Ishikawa (cell line): ENCODE measurements around the gene DNAL1.

Experiments used
- CEBPB ChIP-seq: IDR thresholded peaks from 2 replicates; pipeline ENCODE4 v1.6.1; 2012
- CREB1 ChIP-seq: IDR thresholded peaks from 2 replicates; pipeline ENCODE4 v1.6.1; 2012; ENCODE audit warnings: low read depth
- EGR1 ChIP-seq: IDR thresholded peaks from 2 replicates; pipeline ENCODE4 v1.6.1; 2012
- FOXM1 ChIP-seq: IDR thresholded peaks from 2 replicates; pipeline ENCODE4 v1.6.1; 2012; ENCODE audit warnings: low read depth, borderline replicate concordance
- MAX ChIP-seq: IDR thresholded peaks from 2 replicates; pipeline ENCODE4 v1.6.1; 2012
- NFIC ChIP-seq: IDR thresholded peaks from 2 replicates; pipeline ENCODE4 v1.6.1; 2012
- TAF1 ChIP-seq: IDR thresholded peaks from 2 replicates; pipeline ENCODE4 v1.6.1; 2012; ENCODE audit warnings: low read depth, mild to moderate bottlenecking
- TCF12 ChIP-seq: IDR thresholded peaks from 2 replicates; pipeline ENCODE4 v1.6.1; 2012; ENCODE audit warnings: low read depth
- YY1 ChIP-seq: IDR thresholded peaks from 2 replicates; pipeline ENCODE4 v1.6.1; 2012; ENCODE audit warnings: low read depth
- TF ChIP-seq, protein P1 (sequence below): IDR thresholded peaks from 2 replicates; pipeline ENCODE4 v1.6.1; 2012; ENCODE audit warnings: low read depth, mild to moderate bottlenecking

GRCh38 chr14:73745571-73746519, 101.1 kb downstream of the DNAL1 start:
- TF ChIP-seq YY1: no peak
- TF ChIP-seq CREB1: no peak
- no peak for TF ChIP-seq TAF1
- TF ChIP-seq CEBPB: no peak
- TF ChIP-seq NFIC: no peak
- TF ChIP-seq MAX: no peak
- no peak for TF ChIP-seq EGR1
- no peak for TF ChIP-seq TCF12
- TF ChIP-seq FOXM1: no peak
- TF ChIP-seq, protein P1, sequence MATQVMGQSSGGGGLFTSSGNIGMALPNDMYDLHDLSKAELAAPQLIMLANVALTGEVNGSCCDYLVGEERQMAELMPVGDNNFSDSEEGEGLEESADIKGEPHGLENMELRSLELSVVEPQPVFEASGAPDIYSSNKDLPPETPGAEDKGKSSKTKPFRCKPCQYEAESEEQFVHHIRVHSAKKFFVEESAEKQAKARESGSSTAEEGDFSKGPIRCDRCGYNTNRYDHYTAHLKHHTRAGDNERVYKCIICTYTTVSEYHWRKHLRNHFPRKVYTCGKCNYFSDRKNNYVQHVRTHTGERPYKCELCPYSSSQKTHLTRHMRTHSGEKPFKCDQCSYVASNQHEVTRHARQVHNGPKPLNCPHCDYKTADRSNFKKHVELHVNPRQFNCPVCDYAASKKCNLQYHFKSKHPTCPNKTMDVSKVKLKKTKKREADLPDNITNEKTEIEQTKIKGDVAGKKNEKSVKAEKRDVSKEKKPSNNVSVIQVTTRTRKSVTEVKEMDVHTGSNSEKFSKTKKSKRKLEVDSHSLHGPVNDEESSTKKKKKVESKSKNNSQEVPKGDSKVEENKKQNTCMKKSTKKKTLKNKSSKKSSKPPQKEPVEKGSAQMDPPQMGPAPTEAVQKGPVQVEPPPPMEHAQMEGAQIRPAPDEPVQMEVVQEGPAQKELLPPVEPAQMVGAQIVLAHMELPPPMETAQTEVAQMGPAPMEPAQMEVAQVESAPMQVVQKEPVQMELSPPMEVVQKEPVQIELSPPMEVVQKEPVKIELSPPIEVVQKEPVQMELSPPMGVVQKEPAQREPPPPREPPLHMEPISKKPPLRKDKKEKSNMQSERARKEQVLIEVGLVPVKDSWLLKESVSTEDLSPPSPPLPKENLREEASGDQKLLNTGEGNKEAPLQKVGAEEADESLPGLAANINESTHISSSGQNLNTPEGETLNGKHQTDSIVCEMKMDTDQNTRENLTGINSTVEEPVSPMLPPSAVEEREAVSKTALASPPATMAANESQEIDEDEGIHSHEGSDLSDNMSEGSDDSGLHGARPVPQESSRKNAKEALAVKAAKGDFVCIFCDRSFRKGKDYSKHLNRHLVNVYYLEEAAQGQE: no peak
